Measurements from ENCODE around the gene CABCOCO1.

CABCOCO1 gene

GRCh38 chr10:61792097-61792716 lies 129.5 kb downstream of the CABCOCO1 start:
- DNase-seq, result no peak

DNA sequence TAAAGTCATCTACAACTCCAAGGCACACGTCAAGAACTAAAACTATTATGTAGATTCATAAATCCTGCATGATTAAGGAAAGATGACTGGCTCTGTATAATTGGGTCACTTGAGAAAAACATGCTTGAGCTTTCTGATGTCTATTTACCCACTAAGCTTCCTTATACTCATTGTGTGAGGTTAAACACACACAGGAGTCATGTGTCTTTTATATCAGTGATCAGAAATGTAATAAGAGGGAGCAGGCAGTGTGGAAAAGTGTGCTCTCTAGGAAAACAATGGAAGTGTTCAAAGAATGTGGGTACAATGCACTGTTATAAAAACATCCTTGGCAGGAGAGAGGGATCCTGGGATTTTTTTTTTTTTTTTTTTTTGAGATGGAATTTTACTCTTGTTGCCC lies 130.2 kb downstream of the CABCOCO1 start:
- no peak for DNase-seq

GRCh38 chr10:61793760-61794703 lies 131.3 kb downstream of the CABCOCO1 start:
- no peak for DNase-seq

- DNase-seq, result no peak
Measured at GRCh38 chr10:61795147-61795546, 132.4 kb downstream of the CABCOCO1 start.

GRCh38 chr10:61795551-61795950 lies 132.8 kb downstream of the CABCOCO1 start:
- DNase-seq, result no peak

- no peak for DNase-seq
Measured at GRCh38 chr10:61796785-61797184, 134.1 kb downstream of the CABCOCO1 start.

- DNase-seq, result no peak
Measured at GRCh38 chr10:61797304-61798153, 134.8 kb downstream of the CABCOCO1 start.

DNA sequence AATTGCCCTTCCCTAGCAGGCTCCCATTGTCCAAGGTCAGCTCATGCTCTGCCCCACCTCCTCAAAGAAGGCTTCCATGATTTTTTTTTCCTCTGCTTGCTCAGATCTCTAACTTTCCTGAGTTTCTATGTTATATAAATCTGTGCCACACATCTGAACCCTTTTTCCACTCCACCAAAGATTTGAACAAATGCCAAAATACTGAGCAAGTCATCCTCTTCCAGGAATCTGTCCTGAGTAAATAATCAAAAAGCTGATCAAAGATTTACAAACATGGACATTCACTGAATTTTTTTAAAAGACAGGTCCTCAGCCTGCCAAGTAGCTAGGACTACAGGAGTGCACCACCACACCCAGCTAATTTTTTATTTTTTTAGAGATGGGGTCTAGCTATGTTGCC lies 136.0 kb downstream of the CABCOCO1 start:
- no peak for DNase-seq

DNA sequence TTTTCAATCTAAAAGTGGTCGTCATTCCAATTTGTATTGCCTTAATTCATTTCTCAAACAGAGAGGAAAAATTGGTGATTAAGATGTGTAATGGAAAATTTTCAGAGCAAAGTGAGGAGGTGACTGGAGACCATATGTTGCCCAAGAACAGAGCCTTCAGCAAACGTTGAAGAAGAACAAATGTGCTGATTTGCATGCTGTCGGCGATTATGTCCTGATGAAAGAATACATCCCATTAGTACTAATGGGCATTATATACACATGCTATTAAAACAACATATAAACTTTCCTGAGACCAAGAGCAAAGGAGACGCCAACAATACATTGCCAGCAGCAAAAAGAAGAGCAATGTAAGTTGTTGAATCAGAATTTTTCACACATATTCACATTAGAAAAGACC lies 138.8 kb downstream of the CABCOCO1 start:
- no peak for DNase-seq

- DNase-seq, result no peak
Measured at GRCh38 chr10:61803269-61803668, 140.5 kb downstream of the CABCOCO1 start.

DNA sequence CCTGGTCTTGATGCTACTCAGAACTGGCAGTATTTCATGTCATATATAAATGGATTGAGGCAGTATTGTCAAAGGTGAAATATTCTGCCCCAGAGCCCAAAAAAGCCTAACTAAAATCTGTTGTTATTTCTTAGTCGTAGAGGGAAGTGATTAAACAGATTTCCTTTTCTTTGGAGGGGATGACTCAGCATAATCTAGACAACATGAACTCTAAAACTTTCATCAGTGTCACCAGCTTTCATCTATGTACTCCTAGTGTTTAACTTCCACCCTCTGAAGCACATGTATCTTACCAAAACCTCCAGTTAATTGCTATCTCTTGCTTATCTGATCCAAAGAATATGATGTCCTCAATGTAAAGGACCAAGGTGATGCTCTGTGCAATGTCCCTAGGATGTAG lies 141.7 kb downstream of the CABCOCO1 start:
- DNase-seq, result no peak

DNA sequence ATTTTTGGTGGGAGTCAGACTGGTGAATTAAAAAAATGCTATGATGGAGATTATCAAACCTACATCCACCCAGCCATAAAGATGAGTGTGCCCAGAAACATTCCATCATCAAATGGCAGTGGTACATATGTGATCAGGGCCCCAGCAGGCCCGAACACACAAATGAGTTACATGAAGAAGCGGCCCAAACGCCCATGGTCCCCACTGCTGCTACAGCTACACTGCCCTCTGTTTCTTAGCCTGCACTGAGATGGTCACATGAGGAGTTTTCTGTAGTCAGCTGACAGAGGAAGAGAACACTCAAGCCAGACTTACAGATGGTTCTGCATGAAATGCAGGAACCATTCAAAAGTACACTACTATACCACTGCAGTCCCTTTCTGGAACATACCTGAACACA lies 142.4 kb downstream of the CABCOCO1 start:
- DNase-seq, result no peak

DNA sequence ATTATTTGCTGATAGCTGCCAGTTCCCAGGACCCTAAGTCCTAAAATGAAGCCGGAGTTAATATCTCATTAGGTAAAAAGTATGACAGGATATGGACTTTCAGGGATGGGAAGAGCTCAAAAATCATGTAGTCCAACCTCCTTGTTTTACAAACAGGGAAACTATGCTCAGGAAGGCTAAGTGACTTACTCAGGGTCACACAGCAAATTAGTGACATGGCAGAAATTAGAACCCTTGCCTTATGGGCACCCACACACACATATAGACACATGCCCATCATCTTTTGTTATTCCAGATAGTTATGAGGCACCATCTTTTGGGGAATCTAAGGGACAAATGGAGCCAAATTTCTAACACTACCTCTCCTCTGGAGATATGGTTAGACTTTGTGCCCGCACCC lies 147.5 kb downstream of the CABCOCO1 start:
- no peak for DNase-seq

- no peak for DNase-seq
Measured at GRCh38 chr10:61812052-61812721, 149.5 kb downstream of the CABCOCO1 start.

DNA sequence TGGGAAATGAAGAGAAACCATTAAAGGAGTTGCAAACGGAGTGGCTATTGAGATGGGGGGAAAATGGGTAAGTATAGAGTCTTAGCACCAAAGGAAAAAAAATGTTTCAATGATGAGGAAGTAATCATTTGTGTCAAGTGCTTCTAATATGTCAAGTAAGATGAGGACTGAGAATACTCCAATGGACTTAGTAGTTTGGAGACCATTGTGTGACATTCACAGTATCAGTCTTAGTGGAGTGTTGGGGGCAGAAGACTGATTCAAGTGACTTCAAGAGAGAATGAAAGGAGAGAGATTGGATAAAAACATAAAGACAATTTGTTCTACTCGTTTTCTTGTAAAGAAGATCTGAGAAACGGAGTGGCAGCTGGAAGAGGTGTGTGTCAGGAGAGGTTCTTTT lies 150.2 kb downstream of the CABCOCO1 start:
- DNase-seq, result no peak

DNA sequence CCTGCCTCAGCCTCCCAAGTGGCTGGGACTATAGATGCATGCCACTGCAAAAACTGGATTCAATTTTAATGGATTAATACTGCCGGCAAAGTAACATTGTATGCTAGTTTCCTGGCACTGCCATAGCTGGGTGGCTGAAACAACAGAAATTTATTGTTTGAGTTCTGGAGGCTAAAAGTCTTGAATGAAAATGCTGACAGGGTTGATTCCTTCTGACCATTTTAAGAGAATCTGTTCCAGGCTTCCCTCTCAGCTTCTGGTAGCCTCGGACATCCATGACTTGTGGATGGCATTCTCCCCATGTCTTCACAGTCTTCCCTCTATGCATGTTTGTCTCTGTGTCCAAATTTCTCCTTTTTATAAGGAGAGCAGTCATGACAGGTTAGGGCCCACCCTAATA lies 151.4 kb downstream of the CABCOCO1 start:
- DNase-seq, result no peak

- no peak for DNase-seq
Measured at GRCh38 chr10:61815496-61815895, 152.8 kb downstream of the CABCOCO1 start.

Measured in KG1 (cell line).